Skeletal muscle satellite cell (primary cell): ENCODE results near the gene LMO1.

ENCODE experiments used
- H3K27me3 ChIP-seq: 2 replicates; pipeline ENCODE4 v1.7.0; 2013; ENCODE audit warnings: low read length; ENCODE audit not compliant: control insufficient read depth, insufficient read depth
- H3K36me3 ChIP-seq: 2 replicates; pipeline ENCODE4 v1.7.0; 2013; ENCODE audit warnings: mild to moderate bottlenecking, control low read depth, low read length; ENCODE audit not compliant: insufficient read depth
- H3K4me1 ChIP-seq: 2 replicates; pipeline ENCODE4 v1.7.0; 2013; ENCODE audit warnings: low read length; ENCODE audit not compliant: control insufficient read depth, insufficient read depth
- H3K4me2 ChIP-seq: 2 replicates; pipeline ENCODE4 v1.7.0; 2013; ENCODE audit warnings: mild to moderate bottlenecking, low read length
- H3K4me3 ChIP-seq: 2 replicates; pipeline ENCODE4 v1.7.0; 2013; ENCODE audit warnings: low read length
- H3K9ac ChIP-seq: 2 replicates; pipeline ENCODE4 v1.7.0; 2013; ENCODE audit warnings: mild to moderate bottlenecking, low read depth, low read length, moderate library complexity
- H3K9me3 ChIP-seq: replicated peaks from 2 replicates; pipeline ENCODE4 v1.7.0; 2013; ENCODE audit warnings: mild to moderate bottlenecking, control low read depth, low read length

Gene LMO1

GRCh38 chr11:8229299-8230177, 34.1 kb downstream of the LMO1 start:
- peaks cover 27% of the 10 kb centered on the region for H3K27me3 ChIP-seq
- H3K9ac ChIP-seq = no peak overlapping the region

GRCh38 chr11:8228231-8228630, 35.4 kb downstream of the LMO1 start:
- H3K4me3 ChIP-seq = no peak overlapping the region
- no peak overlapping the region for H3K9ac ChIP-seq
- no peaks in the 10 kb centered on the region for H3K9me3 ChIP-seq
- H3K4me1 ChIP-seq = no peaks in the 10 kb centered on the region
- peaks cover 29% of the 10 kb centered on the region for H3K27me3 ChIP-seq
- H3K36me3 ChIP-seq = no peaks in the 10 kb centered on the region
- H3K4me2 ChIP-seq = no peak overlapping the region

More at GRCh38 chr11:8229299-8230177, 34.1 kb downstream of the LMO1 start:
- Histone ChIP-seq H3K9me3 (no peaks in the 10 kb centered on the region), H3K4me1 (peaks cover 4% of the 10 kb centered on the region), H3K4me3 (no peak overlapping the region), H3K36me3 (no peaks in the 10 kb centered on the region), H3K4me2 (no peak overlapping the region)

GRCh38 chr11:8227156-8228152, 36.2 kb downstream of the LMO1 start:
- Histone ChIP-seq H3K4me2 (no peak overlapping the region), H3K4me1 (no peaks in the 10 kb centered on the region), H3K9me3 (no peaks in the 10 kb centered on the region), H3K4me3 (no peak overlapping the region), H3K27me3 (peaks cover 31% of the 10 kb centered on the region), H3K36me3 (no peaks in the 10 kb centered on the region), H3K9ac (no peak overlapping the region)

- Histone ChIP-seq H3K9ac (no peak overlapping the region), H3K4me3 (no peak overlapping the region), H3K4me2 (no peak overlapping the region), H3K4me1 (no peaks in the 10 kb centered on the region), H3K36me3 (no peaks in the 10 kb centered on the region), H3K9me3 (no peaks in the 10 kb centered on the region), H3K27me3 (peaks cover 33% of the 10 kb centered on the region)
Measured at GRCh38 chr11:8225589-8226036, 38.1 kb downstream of the LMO1 start.

- H3K9me3 ChIP-seq = no peaks in the 10 kb centered on the region
- peaks cover 28% of the 10 kb centered on the region for H3K27me3 ChIP-seq
- H3K4me2 ChIP-seq = no peak overlapping the region
- H3K4me3 ChIP-seq = no peak overlapping the region
- H3K4me1 ChIP-seq = no peaks in the 10 kb centered on the region
- no peaks in the 10 kb centered on the region for H3K36me3 ChIP-seq
- H3K9ac ChIP-seq = no peak overlapping the region
Measured at GRCh38 chr11:8224711-8225110, 39.0 kb downstream of the LMO1 start.

GRCh38 chr11:8224161-8224591, 39.5 kb downstream of the LMO1 start:
- Histone ChIP-seq H3K27me3 (peaks cover 25% of the 10 kb centered on the region), H3K4me1 (no peaks in the 10 kb centered on the region), H3K4me2 (no peak overlapping the region), H3K36me3 (no peaks in the 10 kb centered on the region), H3K4me3 (no peak overlapping the region), H3K9me3 (no peaks in the 10 kb centered on the region), H3K9ac (no peak overlapping the region)

GRCh38 chr11:8223513-8223900, 40.2 kb downstream of the LMO1 start:
- Histone ChIP-seq H3K27me3 (peaks cover 25% of the 10 kb centered on the region), H3K4me2 (no peak overlapping the region), H3K4me3 (no peak overlapping the region), H3K36me3 (no peaks in the 10 kb centered on the region), H3K9ac (no peak overlapping the region), H3K9me3 (no peaks in the 10 kb centered on the region), H3K4me1 (no peaks in the 10 kb centered on the region)

- Histone ChIP-seq H3K27me3 (peaks cover 25% of the 10 kb centered on the region), H3K9ac (no peak overlapping the region), H3K4me1 (no peaks in the 10 kb centered on the region), H3K36me3 (no peaks in the 10 kb centered on the region), H3K4me3 (no peak overlapping the region), H3K4me2 (no peak overlapping the region), H3K9me3 (no peaks in the 10 kb centered on the region)
Measured at GRCh38 chr11:8222820-8223512, 40.7 kb downstream of the LMO1 start.

- Histone ChIP-seq H3K36me3 (no peaks in the 10 kb centered on the region), H3K4me1 (no peaks in the 10 kb centered on the region), H3K4me3 (no peak overlapping the region), H3K27me3 (peaks cover 24% of the 10 kb centered on the region), H3K4me2 (no peak overlapping the region), H3K9me3 (no peaks in the 10 kb centered on the region), H3K9ac (no peak overlapping the region)
Measured at GRCh38 chr11:8221917-8222495, 41.7 kb downstream of the LMO1 start.

- Histone ChIP-seq H3K4me1 (no peaks in the 10 kb centered on the region), H3K9me3 (no peaks in the 10 kb centered on the region), H3K27me3 (peaks cover 23% of the 10 kb centered on the region), H3K4me2 (no peak overlapping the region), H3K36me3 (no peaks in the 10 kb centered on the region), H3K9ac (no peak overlapping the region), H3K4me3 (no peak overlapping the region)
Measured at GRCh38 chr11:8221046-8221723, 42.5 kb downstream of the LMO1 start.
